Neural crest cell (in vitro differentiated cells): ENCODE data around the gene SYT8. TPM values are rescaled to one million over a fixed set of nuclear protein-coding genes. Genes with fewer than 3 reads are reported as not detected.

Source experiments
- DNase-seq: peaks from one replicate; pipeline ENCODE4 v3.0.0; 2021; ENCODE audit warnings: low read depth, mixed read lengths, low spot score
- H3K27ac Mint-ChIP-seq: one replicate; pipeline ENCODE4 v1.8.0; 2021; ENCODE audit warnings: mild to moderate bottlenecking, mixed read lengths; ENCODE audit not compliant: unreplicated experiment
- H3K27me3 Mint-ChIP-seq: 2 replicates; pipeline ENCODE4 v1.8.0; 2021; ENCODE audit warnings: low read depth, mild to moderate bottlenecking, mixed read lengths
- H3K36me3 Mint-ChIP-seq: 2 replicates; pipeline ENCODE4 v1.8.0; 2021; ENCODE audit warnings: low read depth, mild to moderate bottlenecking, mixed read lengths
- H3K4me1 Mint-ChIP-seq: 2 replicates; pipeline ENCODE4 v1.8.0; 2021; ENCODE audit warnings: mixed read lengths
- H3K4me3 Mint-ChIP-seq: one replicate; pipeline ENCODE4 v1.8.0; 2021; ENCODE audit warnings: mild to moderate bottlenecking, mixed read lengths
- H3K9me3 Mint-ChIP-seq: 2 replicates; pipeline ENCODE4 v1.8.0; 2021; ENCODE audit warnings: mixed read lengths
- CTCF ChIP-seq: fragments of 200-600 bp; sonication (generic); conservative IDR thresholded peaks from 2 replicates; pipeline ENCODE4 v1.5.0; 2021; ENCODE audit warnings: antibody characterized with exemption, mild to moderate bottlenecking
- total RNA-seq: library from RNA; stranded (reverse); gene quantifications from 2 replicates; pipeline ENCODE4 v1.2.1, GENCODE V29; 2021

Gene SYT8
- total RNA-seq, 1 donor from 2014 or later: not detected

- Mint-ChIP-seq H3K4me3 (no peak overlapping the region), H3K4me1 (no peaks in the 10 kb centered on the region), H3K36me3 (no peaks in the 10 kb centered on the region), H3K9me3 (no peaks in the 10 kb centered on the region), H3K27ac (no peak overlapping the region), H3K27me3 (no peaks in the 10 kb centered on the region)
- no peak for DNase-seq
- no peak for TF ChIP-seq CTCF
Observed at GRCh38 chr11:1836011-1836945, 1.5 kb downstream of the SYT8 start.

GRCh38 chr11:1837171-1838076, 2.6 kb downstream of the SYT8 start:
- H3K4me3 Mint-ChIP-seq: no peak overlapping the region
- peak; percentile 83 for DNase-seq
- TF ChIP-seq CTCF: peak; percentile 89
- H3K9me3 Mint-ChIP-seq: no peaks in the 10 kb centered on the region
- no peaks in the 10 kb centered on the region for H3K27me3 Mint-ChIP-seq
- H3K36me3 Mint-ChIP-seq: no peaks in the 10 kb centered on the region
- H3K4me1 Mint-ChIP-seq: no peaks in the 10 kb centered on the region
- H3K27ac Mint-ChIP-seq: no peak overlapping the region

GRCh38 chr11:1838077-1838425, 3.3 kb downstream of the SYT8 start:
- H3K27me3 Mint-ChIP-seq: no peaks in the 10 kb centered on the region
- H3K27ac Mint-ChIP-seq: no peak overlapping the region
- no peak overlapping the region for H3K4me3 Mint-ChIP-seq
- H3K36me3 Mint-ChIP-seq: no peaks in the 10 kb centered on the region
- TF ChIP-seq CTCF: no peak
- H3K9me3 Mint-ChIP-seq: no peaks in the 10 kb centered on the region
- H3K4me1 Mint-ChIP-seq: no peaks in the 10 kb centered on the region
- DNase-seq: no peak

GRCh38 chr11:1838426-1839144, 3.8 kb downstream of the SYT8 start, which contains the start of gene TNNI2:
Gene TNNI2 (plus strand): TSS chr11:1838981. CDS start chr11:1839697, 716 bp downstream.
- TF ChIP-seq CTCF: no peak
- Mint-ChIP-seq H3K36me3 (no peaks in the 10 kb centered on the region), H3K27ac (no peak within 1 kb of the TSS), H3K9me3 (no peaks in the 10 kb centered on the region), H3K4me1 (no peaks in the 10 kb centered on the region), H3K27me3 (no peaks in the 10 kb centered on the region), H3K4me3 (no peak within 1 kb of the TSS)
- DNase-seq: no peak

GRCh38 chr11:1839204-1839923, 4.6 kb downstream of the SYT8 start:
- no peaks in the 10 kb centered on the region for H3K9me3 Mint-ChIP-seq
- no peak overlapping the region for H3K4me3 Mint-ChIP-seq
- no peak for TF ChIP-seq CTCF
- H3K27me3 Mint-ChIP-seq: no peaks in the 10 kb centered on the region
- H3K4me1 Mint-ChIP-seq: no peaks in the 10 kb centered on the region
- no peak overlapping the region for H3K27ac Mint-ChIP-seq
- H3K36me3 Mint-ChIP-seq: no peaks in the 10 kb centered on the region
- no peak for DNase-seq
